ENCODE data around the gene VSIG2.

VSIG2 gene

DNA sequence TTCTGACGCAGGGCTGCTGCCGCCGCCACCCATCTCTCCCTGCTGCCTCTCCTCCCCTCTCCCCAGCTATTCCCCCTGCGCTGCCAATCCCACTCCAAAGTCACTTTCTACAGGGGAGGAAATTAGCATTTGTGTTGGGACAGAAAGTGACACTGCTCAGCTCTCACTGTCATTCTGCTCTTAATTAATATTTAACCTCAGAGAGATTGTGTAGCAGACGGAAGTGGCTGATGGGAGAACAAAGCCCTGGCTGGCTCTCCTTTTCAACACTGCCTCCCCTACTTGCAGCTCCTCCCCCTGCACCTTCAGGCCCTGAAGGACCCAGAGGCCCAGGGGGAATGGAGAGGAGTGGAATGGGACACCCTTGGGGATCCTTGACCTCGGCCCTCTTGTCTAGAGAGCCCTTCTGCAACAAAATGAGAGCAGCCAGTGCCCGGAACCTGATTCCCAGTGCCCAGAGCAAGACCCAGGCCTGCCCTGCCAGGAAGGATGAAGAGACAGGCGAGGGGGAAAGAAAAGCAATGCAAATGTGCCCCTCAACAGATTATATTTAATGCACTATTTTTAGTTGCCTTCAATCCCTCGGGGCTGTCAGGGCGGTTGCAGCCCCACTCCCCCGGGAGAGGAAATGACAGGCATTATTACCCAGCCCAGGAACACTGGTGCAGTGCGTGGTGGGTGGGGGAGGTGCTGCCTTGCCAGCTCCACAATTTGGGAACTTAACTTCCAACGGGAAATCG is 26.9 kb downstream of the VSIG2 start:
- no peak for DNase-seq (ENCODE audit: low read depth in 2 of 2)

DNA sequence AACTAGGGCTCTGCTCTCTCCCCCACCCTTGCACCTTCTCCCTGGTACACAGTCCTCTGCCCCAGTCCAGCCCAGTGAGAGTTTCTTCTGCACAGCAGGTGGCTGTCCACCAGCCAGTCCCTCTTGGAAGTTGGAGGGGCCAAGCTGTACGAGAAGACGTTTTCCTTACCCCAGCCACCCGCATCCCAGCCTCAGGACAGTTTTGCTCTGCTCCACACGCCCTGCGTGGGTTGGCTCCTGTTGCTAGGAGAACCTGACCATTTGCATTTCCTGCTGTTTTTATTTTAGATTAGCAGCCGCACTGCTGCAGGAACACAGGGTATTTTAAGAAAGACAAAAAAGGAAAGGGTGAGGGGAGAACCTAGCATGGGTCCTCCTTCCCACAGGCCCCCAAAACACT is 29.9 kb downstream of the VSIG2 start:
- DNase-seq (ENCODE audit: low read depth in 2 of 2): no peak

DNA sequence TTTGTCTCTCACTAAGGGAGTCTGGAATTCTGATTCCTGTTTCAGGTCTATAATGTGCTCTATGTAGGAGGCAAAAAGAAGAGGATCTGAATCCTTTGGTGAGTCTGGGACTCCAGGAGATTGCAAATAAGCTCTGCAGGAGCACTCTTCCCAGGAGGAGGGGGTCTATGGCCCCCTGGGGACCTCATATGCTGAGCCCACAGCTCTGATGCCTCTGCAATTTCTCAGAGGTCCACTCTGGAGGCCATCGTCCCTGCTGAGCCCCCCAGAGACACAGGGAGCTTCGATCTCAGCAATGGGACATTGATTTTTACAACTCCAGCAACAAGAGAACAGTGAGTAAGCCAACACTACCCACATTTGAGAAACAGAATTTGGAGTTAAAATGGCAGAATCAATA is 32.5 kb downstream of the VSIG2 start:
- DNase-seq (ENCODE audit: low read depth in 2 of 2): no peak

DNA sequence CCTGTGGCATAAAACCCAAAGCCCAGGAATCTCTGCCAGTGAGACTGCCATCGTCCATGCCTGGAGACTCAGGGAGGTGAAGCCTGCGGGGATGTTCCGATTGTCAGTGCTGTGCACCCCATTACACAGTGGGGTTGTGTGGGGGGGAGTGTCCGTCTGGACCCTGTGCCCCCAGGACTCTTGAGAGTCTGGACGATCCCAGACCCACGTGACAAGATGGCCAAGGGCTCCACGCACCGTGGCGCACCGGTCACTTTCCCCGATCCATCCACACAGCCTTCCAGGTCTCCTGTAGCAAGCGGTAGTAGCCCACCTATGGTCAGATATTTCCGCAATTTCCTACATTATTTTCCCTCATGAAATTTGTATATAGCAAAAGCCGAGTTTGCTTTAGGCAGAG is 33.3 kb downstream of the VSIG2 start:
- no peak for DNase-seq (ENCODE audit: low read depth in 2 of 2)

DNA sequence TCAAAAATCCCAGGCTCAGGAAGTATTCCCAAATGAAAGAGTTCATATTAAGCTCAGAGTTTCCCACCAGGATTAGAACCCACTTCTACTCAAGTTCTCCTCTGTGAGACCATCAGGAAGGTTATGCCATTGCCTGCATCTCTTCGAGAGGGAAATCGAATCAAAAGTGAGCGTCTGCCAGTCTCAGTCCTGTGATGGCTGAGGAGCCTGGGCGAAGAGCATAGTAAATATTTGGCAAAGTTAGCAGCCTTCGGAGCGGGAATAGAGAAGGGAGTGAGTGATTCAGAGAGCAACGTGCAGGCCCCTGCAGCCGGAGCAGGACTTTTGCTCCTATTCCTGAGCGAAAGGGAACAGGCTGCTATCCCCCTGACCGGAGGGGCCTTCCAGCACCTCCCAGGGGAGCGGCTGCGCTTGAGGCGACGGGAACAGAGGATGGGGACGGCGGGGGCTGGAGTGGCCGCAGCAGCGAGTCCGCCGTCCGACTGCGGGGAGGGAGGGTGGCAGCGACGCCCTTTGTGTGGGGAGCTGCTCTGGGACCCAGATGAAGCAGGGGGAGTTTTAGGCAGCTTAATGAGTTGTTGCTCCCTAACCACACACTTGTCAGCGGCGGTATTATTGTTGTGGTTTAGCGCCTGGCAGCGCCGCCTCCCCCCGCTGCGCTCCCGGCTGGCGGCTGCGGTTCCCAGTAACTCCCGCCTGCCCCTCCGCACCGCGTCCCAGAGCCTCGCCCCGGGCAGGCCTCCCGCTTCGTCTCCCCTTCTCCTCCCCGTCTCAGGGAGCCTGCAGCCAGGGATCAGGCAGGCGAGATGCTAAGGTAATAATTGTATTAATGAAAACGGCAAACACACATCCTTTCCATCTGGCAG is 34.0 kb downstream of the VSIG2 start:
- DNase-seq (ENCODE audit: low read depth in 2 of 2): no peak

DNA sequence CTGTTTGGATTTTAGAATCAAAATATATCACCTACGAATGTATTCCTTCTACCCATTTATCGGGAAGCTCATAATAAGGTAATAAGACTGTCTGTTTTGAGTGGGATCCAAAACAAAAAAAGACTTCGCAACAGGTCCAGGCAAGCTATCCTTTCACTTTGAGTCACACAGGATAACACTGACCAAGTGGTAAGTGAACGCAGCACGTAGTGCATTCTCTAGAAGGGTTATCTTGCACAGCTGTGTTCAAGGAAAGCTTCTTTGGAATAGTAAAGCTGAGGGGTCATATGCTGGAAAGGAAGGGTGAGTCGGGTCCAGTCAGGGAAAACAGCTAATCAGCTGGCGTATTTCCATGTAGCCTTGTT is 34.7 kb downstream of the VSIG2 start:
- no peak for DNase-seq (ENCODE audit: low read depth in 2 of 2)

DNA sequence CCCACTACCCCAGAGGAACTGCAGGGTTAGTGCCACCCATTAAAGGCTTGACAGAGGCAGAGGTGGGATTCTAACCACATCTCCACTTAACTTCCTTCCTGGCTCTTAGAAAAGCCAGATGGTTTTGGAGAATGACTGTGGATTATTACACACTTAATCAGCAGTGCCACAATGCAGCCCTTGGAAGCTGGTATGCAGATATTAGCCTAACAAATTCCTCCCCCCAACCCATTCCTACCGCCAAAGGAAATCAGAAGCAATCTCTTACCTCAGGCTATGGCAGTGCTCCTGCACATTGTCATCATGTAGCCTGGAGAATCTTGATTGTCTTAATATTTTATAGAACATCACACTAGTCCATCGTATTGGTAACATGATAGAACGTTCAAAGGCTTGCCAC is 35.5 kb downstream of the VSIG2 start:
- DNase-seq (ENCODE audit: low read depth in 2 of 2): no peak

DNA sequence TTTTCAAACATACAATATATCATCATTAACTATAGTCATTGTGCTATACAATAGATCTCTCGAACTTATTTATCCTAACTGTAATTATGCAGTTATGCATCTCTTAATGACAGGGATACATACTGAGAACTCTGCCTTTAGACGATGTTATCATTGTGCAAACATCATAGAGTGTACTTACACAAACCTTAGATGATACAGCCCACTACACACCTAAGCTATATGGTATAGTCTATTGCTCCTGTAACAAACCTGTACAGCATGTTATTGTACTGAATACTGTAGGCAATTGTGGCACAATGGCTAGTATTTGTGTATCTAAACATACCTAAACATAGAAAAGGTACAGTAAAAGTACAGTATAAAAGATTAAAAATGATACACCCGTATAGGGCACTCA is 39.7 kb downstream of the VSIG2 start:
- DNase-seq (ENCODE audit: low read depth in 2 of 2): no peak

DNA sequence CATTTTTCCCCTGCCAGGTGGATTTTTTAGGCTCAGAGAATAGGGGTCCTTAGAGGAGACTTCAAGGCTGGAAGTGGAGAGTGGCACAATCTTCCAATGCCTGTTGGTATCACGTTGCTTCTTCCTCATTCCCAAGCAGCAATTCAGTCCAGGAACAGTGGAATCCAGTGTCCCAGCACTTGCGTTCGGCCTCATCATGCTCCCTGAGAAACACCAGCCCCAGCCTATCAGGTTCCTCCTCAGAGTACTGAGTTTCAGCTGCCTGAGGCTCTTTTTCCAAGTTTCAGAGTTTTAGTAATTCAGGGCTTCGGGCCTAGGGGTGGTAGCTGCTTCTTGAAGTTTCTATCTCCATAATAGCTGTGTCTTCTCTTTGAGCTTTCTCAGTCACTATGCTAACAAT is 44.2 kb downstream of the VSIG2 start:
- DNase-seq (ENCODE audit: low read depth in 2 of 2): no peak

DNA sequence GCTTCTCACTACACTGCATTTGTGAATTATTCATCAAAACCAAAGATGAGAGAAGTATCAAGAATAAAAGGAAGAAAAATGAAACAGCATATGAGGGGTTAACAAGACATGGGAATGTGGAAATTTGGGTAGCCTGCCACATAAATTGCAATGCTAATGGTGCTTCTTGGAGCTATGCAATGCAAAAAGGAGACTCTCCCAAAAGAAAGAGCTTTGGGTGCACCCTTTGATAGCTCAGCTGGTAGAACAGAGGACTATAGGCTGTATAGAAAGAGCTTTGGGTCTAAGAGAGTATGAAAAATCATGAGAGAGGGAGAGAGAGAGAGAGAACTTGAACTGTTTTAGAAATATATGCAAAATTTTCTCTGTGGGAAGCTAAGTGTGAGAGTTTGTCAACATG is 52.0 kb downstream of the VSIG2 start:
- DNase-seq (ENCODE audit: low read depth in 2 of 2): no peak

DNA sequence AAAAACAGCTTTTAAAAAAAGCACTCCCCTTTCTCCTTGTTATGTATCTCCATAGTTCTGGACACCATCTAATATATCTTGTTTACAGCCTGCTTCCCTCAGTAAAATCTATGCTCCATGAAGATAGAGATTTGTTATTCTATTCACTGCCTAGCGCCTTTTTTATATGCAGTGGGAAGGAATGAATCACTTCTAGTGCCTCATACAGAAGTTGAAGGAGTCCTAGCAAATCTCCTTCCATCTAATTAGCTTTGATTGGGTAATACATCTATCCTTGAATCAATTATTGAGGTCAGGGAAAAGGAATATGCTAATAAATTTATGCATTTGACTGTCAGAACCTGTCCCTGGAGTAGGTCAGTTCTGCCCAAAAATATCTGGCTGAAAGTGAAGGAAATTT is 52.5 kb downstream of the VSIG2 start:
- no peak for DNase-seq (ENCODE audit: low read depth in 2 of 2)

Measured in fibroblast of skin of left biceps (primary cell).